T-cell (primary cell): ENCODE data around the gene NR2C2. TPM values are rescaled to one million over a fixed set of nuclear protein-coding genes. Genes with fewer than 3 reads are reported as not detected.

ENCODE experiments used
- ATAC-seq, 4 experiments: fragments of 200-7000 bp in 3 of 4; fragments of 150-1000 bp in 1 of 4; cut with Tn5 transposase; replicated peaks in 1 of 4; 1 replicate in 3 of 4; 2 replicates in 1 of 4; pipeline ENCODE4 v1.10.0; 2021; ENCODE audit warnings: moderate library complexity in 3 of 4, mild to moderate bottlenecking in 2 of 4, moderate number of reproducible peaks in 1 of 4
- CTCF ChIA-PET, 2 donors: fragments of 300-600 bp; sonication (Branson Sonifier 250); formaldehyde crosslinking; loops; one replicate each; lab custom pipeline; 2022; ENCODE audit warnings: antibody characterized with exemption in 2 of 2; lab: Charles Lee
- POLR2A ChIA-PET, 2 donors: fragments of 300-600 bp; sonication (Branson Sonifier 250); formaldehyde crosslinking; loops; one replicate each; lab custom pipeline; 2022; ENCODE audit warnings: antibody characterized with exemption in 2 of 2; lab: Charles Lee
- DNase-seq, 35 experiments: peaks; one replicate each; pipeline versions ENCODE4 v3.0.0 to v3.0.0-alpha.2; 2013 to 2023
- H3K27ac ChIP-seq: one replicate; pipeline ENCODE4 v1.5.1; 2013; ENCODE audit warnings: low read length
- H3K27me3 ChIP-seq, 2 experiments: replicated peaks in 1 of 2; 1 replicate in 1 of 2; 2 replicates in 1 of 2; pipeline versions ENCODE4 v1.6.1 to v1.7.0; 2013; ENCODE audit warnings: low read length in 1 of 2, mixed read lengths in 1 of 2; ENCODE audit not compliant: control insufficient read depth in 2 of 2, insufficient read depth in 2 of 2; ENCODE audit errors: extremely low read depth in 1 of 2
- H3K36me3 ChIP-seq, 2 donors: 1 replicate in 1 of 2; 2 replicates in 1 of 2; pipeline versions ENCODE4 v1.6.1 to v1.7.0; 2013; ENCODE audit warnings: low read length in 1 of 2; ENCODE audit not compliant: control insufficient read depth in 2 of 2, insufficient read depth in 1 of 2; ENCODE audit errors: extremely low read depth in 1 of 2
- H3K4me1 ChIP-seq, 2 experiments: 1 replicate in 1 of 2; 2 replicates in 1 of 2; pipeline versions ENCODE4 v1.6.1 to v1.7.0; 2013; ENCODE audit warnings: low read length in 2 of 2, mixed read lengths in 1 of 2; ENCODE audit not compliant: insufficient read depth in 2 of 2, control insufficient read depth in 1 of 2; ENCODE audit errors: extremely low read depth in 1 of 2
- H3K4me3 ChIP-seq, 2 donors: 1 replicate in 1 of 2; 2 replicates in 1 of 2; pipeline versions ENCODE4 v1.5.1 to v1.7.0; 2013; ENCODE audit warnings: mild to moderate bottlenecking in 2 of 2, low read length in 1 of 2, moderate library complexity in 1 of 2; ENCODE audit not compliant: control insufficient read depth in 1 of 2; ENCODE audit errors: extremely low read depth in 1 of 2
- H3K9me3 ChIP-seq: 2 replicates; pipeline ENCODE4 v1.7.0; 2013
- H3K27ac Mint-ChIP-seq, 2 donors: one replicate each; pipeline ENCODE4 v1.8.0; 2020 to 2021; ENCODE audit warnings: mild to moderate bottlenecking in 2 of 2, mixed read lengths in 2 of 2
- H3K27me3 Mint-ChIP-seq, 2 donors: one replicate each; pipeline ENCODE4 v1.8.0; 2021 to 2022; ENCODE audit warnings: mixed read lengths in 2 of 2
- H3K36me3 Mint-ChIP-seq: one replicate; pipeline ENCODE4 v1.8.0; 2021; ENCODE audit warnings: mixed read lengths
- H3K4me1 Mint-ChIP-seq, 3 donors: one replicate each; pipeline ENCODE4 v1.8.0; 2020 to 2022; ENCODE audit warnings: mixed read lengths in 3 of 3, mild to moderate bottlenecking in 1 of 3
- H3K4me3 Mint-ChIP-seq, 3 donors: one replicate each; pipeline ENCODE4 v1.8.0; 2020 to 2022; ENCODE audit warnings: mild to moderate bottlenecking in 3 of 3, mixed read lengths in 3 of 3, moderate library complexity in 3 of 3
- H3K9me3 Mint-ChIP-seq, 3 donors: one replicate each; pipeline ENCODE4 v1.8.0; 2020 to 2022; ENCODE audit warnings: mixed read lengths in 3 of 3
- WGBS: methylation state at CpG from one replicate; pipeline ENCODE4 v1.1.5; 2013; ENCODE audit warnings: missing lambda C conversion rate; ENCODE audit not compliant: insufficient coverage; 5-methylcytosine and 5-hydroxymethylcytosine counted together
- total RNA-seq, 35 experiments: library from RNA in 6 of 35; stranded (reverse) in 6 of 35; fragments of 120-200 nt in 1 of 35; gene quantifications; one replicate each; pipeline versions ENCODE4 v1.2.1 to v1.2.4 and lab custom pipeline; 2013 to 2026

NR2C2 gene
- total RNA-seq, 5 donors from 2014 or later (not counting 1 experiment from before 2014, with no cell fraction given): 54.9 to 93.1 (median 85.2) TPM

GRCh38 chr3:15081960-15082664 lies 134.7 kb downstream of the NR2C2 start:
- no peaks in the 10 kb centered on the region for H3K27me3 ChIP-seq
- POLR2A ChIA-PET: no interaction called here
- no peak overlapping the region for H3K27ac ChIP-seq
- H3K4me3 Mint-ChIP-seq: no peak overlapping the region
- no peak overlapping the region for H3K27ac Mint-ChIP-seq
- ATAC-seq: no peak
- H3K4me1 ChIP-seq: no peaks in the 10 kb centered on the region
- H3K4me3 ChIP-seq: no peak overlapping the region
- H3K9me3 ChIP-seq: no peaks in the 10 kb centered on the region
- no peak for DNase-seq
- 91% methylated on average over 6 of the region's 13 CpGs for WGBS
- peaks cover 78% of the 10 kb centered on the region for H3K36me3 Mint-ChIP-seq
- peaks cover 1 to 6% (median 2%) of the 10 kb centered on the region in 3 donors for H3K4me1 Mint-ChIP-seq
- no peaks in the 10 kb centered on the region for H3K9me3 Mint-ChIP-seq
- CTCF ChIA-PET: no interaction called here
- no peaks in the 10 kb centered on the region for H3K27me3 Mint-ChIP-seq
- H3K36me3 ChIP-seq: peaks cover 19 to 90% of the 10 kb centered on the region in 2 donors

GRCh38 chr3:15083252-15083651 lies 135.9 kb downstream of the NR2C2 start:
- DNase-seq (no peak), ATAC-seq (no peak)
- Histone ChIP-seq H3K4me1 (no peaks in the 10 kb centered on the region), H3K4me3 (no peak overlapping the region), H3K27me3 (no peaks in the 10 kb centered on the region), H3K9me3 (no peaks in the 10 kb centered on the region), H3K36me3 (peaks cover 17 to 86% of the 10 kb centered on the region in 2 donors), H3K27ac (no peak overlapping the region)
- ChIA-PET CTCF (no interaction called here), POLR2A (no interaction called here)
- Mint-ChIP-seq H3K36me3 (peaks cover 71% of the 10 kb centered on the region), H3K4me3 (no peak overlapping the region), H3K9me3 (no peaks in the 10 kb centered on the region), H3K4me1 (peaks cover 2 to 6% (median 3%) of the 10 kb centered on the region in 3 donors), H3K27me3 (no peaks in the 10 kb centered on the region), H3K27ac (no peak overlapping the region)
- 92% methylated on average over 1 of the region's 1 CpG for WGBS

GRCh38 chr3:15086263-15086662 lies 138.9 kb downstream of the NR2C2 start:
- Mint-ChIP-seq H3K4me1 (peaks cover 3 to 7% (median 6%) of the 10 kb centered on the region in 3 donors), H3K27ac (no peak overlapping the region), H3K4me3 (no peak overlapping the region), H3K27me3 (no peaks in the 10 kb centered on the region), H3K9me3 (no peaks in the 10 kb centered on the region), H3K36me3 (peaks cover 60% of the 10 kb centered on the region)
- DNase-seq (no peak), ATAC-seq (no peak)
- Histone ChIP-seq H3K9me3 (no peaks in the 10 kb centered on the region), H3K4me3 (no peak overlapping the region), H3K36me3 (peaks cover 17 to 77% of the 10 kb centered on the region in 2 donors), H3K27me3 (no peaks in the 10 kb centered on the region), H3K27ac (no peak overlapping the region), H3K4me1 (no peaks in the 10 kb centered on the region)
- ChIA-PET CTCF (interaction anchor here in 1 of 2 donors (0.6 to 0.7 kb wide), 2 partner anchors 64 to 972 kb away, joined by 3 to 5 read pairs; no protein-coding TSS in a partner anchor), POLR2A (no interaction called here)
- no CpG with 5 or more reads among the region's 2 CpGs for WGBS

GRCh38 chr3:15086699-15087098 lies 139.3 kb downstream of the NR2C2 start:
- POLR2A ChIA-PET: no interaction called here
- CTCF ChIA-PET: interaction anchor here in 1 of 2 donors (0.6 kb wide), 1 partner anchor 65 kb away, joined by 5 read pairs; no protein-coding TSS in a partner anchor
- no peak overlapping the region for H3K4me3 ChIP-seq

GRCh38 chr3:15089201-15089600 lies 141.8 kb downstream of the NR2C2 start:
- H3K27ac Mint-ChIP-seq: no peak overlapping the region
- Histone ChIP-seq H3K27ac (no peak overlapping the region), H3K36me3 (peaks cover 5 to 77% of the 10 kb centered on the region in 2 donors), H3K9me3 (no peaks in the 10 kb centered on the region), H3K27me3 (no peaks in the 10 kb centered on the region), H3K4me3 (no peak overlapping the region), H3K4me1 (no peaks in the 10 kb centered on the region)
- peaks cover 44% of the 10 kb centered on the region for H3K36me3 Mint-ChIP-seq
- POLR2A ChIA-PET: interaction anchor here in 1 of 2 donors (0.6 to 0.7 kb wide), 3 partner anchors 204 to 1179 kb away, joined by 5 to 15 read pairs (median 8); no protein-coding TSS in a partner anchor
- WGBS: no CpG with 5 or more reads among the region's 1 CpG
- CTCF ChIA-PET: interaction anchor here in 1 of 2 donors (0.7 kb wide), 1 partner anchor 244 kb away, joined by 6 read pairs; no protein-coding TSS in a partner anchor
- H3K4me1 Mint-ChIP-seq: peaks cover 0 to 8% (median 4%) of the 10 kb centered on the region in 3 donors
- ATAC-seq: no peak
- no peak overlapping the region for H3K4me3 Mint-ChIP-seq
- H3K27me3 Mint-ChIP-seq: no peaks in the 10 kb centered on the region
- H3K9me3 Mint-ChIP-seq: no peaks in the 10 kb centered on the region
- no peak for DNase-seq

More at GRCh38 chr3:15086699-15087098, 139.3 kb downstream of the NR2C2 start:
- H3K27ac Mint-ChIP-seq: no peak overlapping the region
- no peaks in the 10 kb centered on the region for H3K27me3 ChIP-seq
- no peaks in the 10 kb centered on the region for H3K9me3 ChIP-seq
- ATAC-seq: no peak
- H3K27me3 Mint-ChIP-seq: no peaks in the 10 kb centered on the region
- H3K27ac ChIP-seq: no peak overlapping the region
- H3K4me1 Mint-ChIP-seq: peaks cover 5 to 10% (median 6%) of the 10 kb centered on the region in 3 donors
- no CpG with 5 or more reads among the region's 2 CpGs for WGBS
- peaks cover 17 to 77% of the 10 kb centered on the region in 2 donors for H3K36me3 ChIP-seq
- DNase-seq: no peak
- H3K4me1 ChIP-seq: no peaks in the 10 kb centered on the region
- no peak overlapping the region for H3K4me3 Mint-ChIP-seq
- H3K9me3 Mint-ChIP-seq: no peaks in the 10 kb centered on the region
- peaks cover 58% of the 10 kb centered on the region for H3K36me3 Mint-ChIP-seq

- H3K36me3 Mint-ChIP-seq: peaks cover 45% of the 10 kb centered on the region
- H3K36me3 ChIP-seq: peaks cover 3 to 77% of the 10 kb centered on the region in 2 donors
- no peaks in the 10 kb centered on the region for H3K9me3 ChIP-seq
- H3K27ac ChIP-seq: no peak overlapping the region
- H3K27me3 ChIP-seq: no peaks in the 10 kb centered on the region
- ChIA-PET POLR2A (interaction anchor here (0.6 to 1.0 kb wide), 2 partner anchors 27 to 111 kb away, joined by 3 to 4 read pairs; partner anchors contain the start of gene MRPS25 (in 1 of the 2)), CTCF (no interaction called here)
- H3K4me3 Mint-ChIP-seq: no peak overlapping the region
- H3K4me1 ChIP-seq: no peaks in the 10 kb centered on the region
- no peaks in the 10 kb centered on the region for H3K27me3 Mint-ChIP-seq
- H3K4me3 ChIP-seq: no peak overlapping the region
- peaks cover 0 to 14% (median 8%) of the 10 kb centered on the region in 3 donors for H3K4me1 Mint-ChIP-seq
- 57% methylated on average over 3 of the region's 5 CpGs for WGBS
- ATAC-seq (no peak), DNase-seq (no peak)
- H3K9me3 Mint-ChIP-seq: no peaks in the 10 kb centered on the region
- no peak overlapping the region for H3K27ac Mint-ChIP-seq
Measured at GRCh38 chr3:15091575-15091974, 144.2 kb downstream of the NR2C2 start.
